HG02885 (cell line): ENCODE measurements around the gene ALKBH6.
"Not testable (repeated sequence)": the region's sequence is repeated elsewhere in the genome, so short reads cannot be mapped to it uniquely, and the experiment has no call there.

Experiments used
- ATAC-seq: cut with Tn5 transposase; IDR thresholded peaks from one replicate; pipeline ENCODE4 v1.9.1; 2021; ENCODE audit warnings: mild to moderate bottlenecking; ENCODE audit not compliant: unreplicated experiment, poor library complexity

Gene ALKBH6

DNA sequence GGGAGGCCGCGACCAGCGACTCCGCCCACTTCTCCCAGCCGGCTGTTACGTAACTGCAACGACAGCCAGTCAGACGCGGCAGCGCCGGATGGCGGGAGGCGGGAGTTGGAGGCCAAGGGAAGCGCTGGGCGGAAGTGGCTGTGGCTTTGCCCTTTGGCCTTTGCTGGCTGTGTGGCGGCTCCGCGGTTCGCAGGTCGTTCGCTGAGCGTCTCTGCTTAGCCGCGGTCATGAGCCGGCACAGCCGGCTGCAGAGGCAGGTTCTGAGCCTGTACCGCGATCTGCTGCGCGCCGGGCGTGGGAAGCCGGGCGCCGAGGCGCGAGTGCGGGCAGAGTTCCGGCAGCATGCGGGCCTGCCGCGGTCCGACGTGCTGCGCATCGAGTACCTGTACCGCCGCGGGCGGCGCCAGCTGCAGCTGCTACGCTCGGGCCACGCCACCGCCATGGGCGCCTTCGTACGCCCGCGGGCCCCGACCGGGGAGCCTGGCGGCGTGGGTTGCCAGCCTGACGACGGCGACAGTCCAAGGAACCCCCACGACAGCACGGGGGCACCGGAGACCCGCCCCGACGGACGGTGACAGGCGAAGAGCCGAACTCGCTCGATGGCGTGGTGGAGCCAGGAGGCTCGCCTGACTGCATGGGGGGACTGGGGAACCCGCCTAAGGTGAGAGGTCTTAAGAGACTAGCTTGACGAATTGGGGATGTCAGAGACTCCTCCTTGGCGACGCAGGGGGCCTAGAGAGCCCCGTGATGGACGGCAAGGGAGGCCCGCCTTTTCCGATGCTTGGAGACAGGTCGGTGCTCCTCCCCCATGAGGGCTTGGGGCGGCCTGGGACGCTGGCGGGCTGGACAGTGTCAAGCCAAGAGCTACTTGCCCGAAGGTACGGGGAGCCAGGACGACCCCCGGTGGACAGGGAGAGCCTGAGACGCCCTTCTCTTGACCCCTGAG, 18.7 kb downstream of the ALKBH6 start, which contains the start of gene SDHAF1:
TSS of gene SDHAF1 (plus strand) at position 141 of the 946 bp plus-strand sequence. CDS start at position 228, 87 bp downstream.
- ATAC-seq: peak; percentile 92

DNA sequence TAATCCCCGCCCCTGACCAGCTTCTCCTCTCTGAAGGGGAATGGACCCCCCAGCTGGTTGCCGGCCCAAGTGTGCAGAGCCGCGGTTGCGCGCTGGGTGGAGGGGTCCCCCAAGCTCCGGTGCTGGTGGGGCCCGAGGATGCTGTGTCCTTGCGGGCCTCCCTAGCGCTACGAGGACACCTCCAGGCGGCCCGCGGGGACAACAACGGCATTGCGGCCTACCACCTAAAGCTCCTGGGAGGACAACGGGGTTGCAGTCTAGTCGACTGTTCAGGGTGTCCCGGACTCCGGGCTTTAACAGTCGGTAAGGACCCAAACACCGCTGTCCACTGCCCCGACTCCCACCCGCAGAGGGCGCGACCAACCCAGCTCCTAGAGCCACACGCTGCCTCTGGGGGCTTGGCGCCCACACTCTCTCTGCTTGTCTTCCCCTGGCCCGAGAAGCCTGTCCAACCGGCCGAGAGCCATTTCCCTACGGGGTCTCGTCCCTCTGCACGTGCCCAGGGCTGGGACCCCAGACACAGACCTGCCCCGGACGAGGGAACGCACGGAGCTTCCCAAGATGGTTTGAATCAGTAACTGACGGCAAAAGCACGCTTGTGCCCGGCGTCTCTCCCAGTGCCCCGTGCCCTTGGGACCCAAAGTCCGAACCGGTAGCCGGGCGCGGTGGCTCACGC, 20.0 kb downstream of the ALKBH6 start:
- no peak for ATAC-seq

DNA sequence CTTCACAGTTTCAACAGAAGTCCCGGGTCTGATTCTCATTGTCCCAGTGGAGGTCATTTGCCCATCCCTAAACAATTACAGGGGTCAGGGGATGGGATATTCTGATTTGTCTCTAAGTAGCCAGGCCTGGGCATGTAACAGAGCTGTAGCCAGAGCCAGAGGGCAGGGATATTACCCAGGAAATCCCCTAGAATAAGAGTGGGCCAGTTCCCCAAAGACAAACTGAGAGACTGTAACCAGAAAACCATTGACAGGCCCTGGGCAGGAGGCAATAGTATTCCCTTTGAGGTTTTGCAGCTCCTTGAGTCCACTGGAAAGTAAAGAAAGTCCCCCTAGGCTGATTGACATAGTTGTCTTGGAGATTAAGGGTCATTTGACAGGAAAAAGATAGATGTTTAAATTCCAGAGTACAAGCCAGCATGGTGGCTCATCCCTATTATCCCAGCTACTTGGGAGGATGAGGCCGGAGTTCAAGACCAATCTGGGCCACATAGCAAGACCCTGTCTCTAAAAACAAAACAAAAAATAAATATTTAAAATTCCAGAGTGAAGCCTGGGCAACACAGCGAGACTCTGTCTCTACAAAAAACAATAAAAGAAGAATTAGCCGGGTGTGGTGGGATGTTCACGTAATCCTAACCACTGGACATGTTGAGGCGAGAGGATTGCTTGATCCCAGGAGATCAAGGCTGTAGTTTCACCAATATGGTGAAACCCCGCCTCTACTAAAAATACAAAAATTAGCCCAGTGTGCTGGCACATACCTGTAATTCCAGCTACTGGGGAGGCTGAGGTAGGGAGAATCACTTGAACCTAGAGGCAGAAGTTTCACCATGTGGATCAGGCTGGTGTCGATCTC, 20.9 kb downstream of the ALKBH6 start:
- ATAC-seq: no peak

DNA sequence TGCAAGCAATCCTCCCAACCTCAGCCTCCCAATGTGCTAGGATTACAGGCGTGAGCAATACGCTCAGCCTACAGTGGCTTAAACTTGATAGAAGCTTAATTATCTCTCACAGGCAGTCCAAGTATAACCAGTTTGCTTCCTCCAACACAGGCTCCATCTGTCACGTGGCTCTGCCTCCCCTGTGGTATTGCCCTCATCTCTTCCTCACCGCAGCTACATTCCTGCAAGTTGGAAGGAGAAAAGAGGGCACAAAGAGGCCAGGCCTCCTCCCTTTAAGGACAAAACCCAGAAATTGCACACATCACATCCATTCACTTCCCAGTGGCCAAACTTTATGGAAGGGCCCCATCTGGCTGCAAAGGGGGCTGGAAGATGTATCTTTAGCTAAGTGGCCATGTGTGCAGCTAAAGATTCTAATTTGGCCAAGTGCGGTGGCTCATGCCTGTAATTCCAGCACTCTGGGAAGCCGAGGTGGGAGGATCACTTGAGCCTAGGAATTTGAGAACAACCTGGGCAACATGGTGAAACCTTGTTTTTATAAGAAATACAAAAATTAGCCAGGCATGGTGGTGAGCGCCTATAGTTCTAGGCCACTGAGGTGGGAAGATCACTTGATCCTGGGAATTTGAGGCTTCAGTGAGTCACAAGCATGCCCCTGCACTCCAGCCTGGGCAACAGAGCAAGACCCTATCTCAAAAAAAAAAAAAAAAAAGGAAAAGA, 22.1 kb downstream of the ALKBH6 start:
- ATAC-seq: no peak

DNA sequence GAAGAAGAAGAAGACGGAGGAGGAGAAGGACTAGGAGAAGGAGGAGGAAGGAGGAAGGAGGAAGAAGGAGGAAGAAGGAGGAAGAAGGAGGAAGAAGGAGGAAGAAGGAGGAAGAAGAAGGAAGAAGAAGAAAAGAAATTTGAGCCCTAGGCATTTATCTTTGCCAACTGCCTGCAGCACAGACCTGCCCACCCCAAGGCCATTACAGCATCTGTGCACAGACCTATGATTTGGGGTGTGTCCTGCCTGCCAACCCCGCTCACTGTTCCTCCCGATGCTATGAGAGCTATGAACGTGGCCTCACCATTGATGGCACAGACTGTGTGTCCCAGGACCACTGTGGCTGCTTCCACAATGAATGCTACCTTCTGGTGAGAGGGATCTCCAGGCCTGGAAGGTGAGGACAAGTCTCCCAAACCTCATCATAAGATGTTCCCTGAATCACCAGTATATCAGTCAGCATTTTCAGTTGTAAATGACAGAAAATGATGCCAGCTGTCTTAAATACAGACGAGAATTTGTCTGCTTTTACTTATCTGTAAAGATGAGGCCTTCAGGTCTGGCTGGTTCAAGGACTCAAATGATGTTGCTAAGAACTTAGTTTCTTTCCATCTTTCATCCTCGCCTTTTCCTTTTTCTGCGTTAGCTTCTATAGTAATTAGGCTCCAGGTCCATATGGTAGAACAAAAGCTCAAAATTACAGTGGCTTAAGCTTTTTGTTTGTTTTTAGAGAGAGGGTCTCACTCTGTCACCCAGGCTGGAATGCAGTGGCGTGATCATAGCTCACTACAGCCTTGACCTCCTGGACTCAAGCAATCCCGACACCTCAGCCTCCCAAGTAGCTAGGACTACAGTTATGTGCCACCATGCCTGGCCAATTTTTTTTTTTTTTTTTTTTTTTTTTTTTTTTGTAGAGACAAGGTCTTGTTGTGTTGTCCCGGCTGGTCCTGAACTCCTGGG, 23.0 kb downstream of the ALKBH6 start:
- ATAC-seq: no peak

DNA sequence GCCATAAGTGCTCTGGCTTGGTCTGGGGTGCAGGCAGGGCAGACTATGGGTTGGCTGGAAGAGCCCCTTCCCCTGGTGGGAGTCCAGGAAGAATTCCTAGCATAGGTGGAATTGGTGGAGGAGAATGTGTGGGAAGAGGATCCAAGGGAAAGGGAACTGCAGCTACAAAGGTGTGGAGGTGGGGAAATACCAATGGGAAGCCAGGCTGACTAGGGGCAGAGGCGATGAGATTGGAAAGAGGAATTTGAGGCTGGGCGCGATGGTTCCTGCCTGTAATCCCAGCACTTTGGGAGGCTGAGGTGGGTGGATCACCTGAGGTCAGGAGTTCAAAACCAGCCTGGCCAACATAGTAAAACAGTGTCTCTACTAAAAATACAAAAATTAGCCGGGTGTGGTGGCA, 23.9 kb downstream of the ALKBH6 start:
- no peak for ATAC-seq

DNA sequence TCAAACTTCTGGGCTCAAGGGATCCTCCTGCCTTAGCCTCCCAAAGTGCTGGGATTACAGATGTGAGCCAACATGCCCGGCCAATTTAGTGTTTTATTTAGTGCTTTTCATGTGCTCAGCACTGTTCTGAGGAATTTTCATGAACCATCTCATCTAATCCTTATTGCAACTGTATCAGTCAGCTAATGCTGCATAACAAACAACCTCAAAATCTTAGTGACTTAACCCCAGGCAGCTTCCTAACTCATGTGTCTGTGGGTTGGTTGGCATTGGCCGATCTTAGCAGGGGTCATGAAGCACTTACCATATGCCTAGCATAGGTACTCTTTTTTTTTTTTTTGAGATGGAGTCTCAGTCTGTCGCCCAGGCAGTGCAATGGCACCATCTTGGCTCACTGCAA, 25.2 kb downstream of the ALKBH6 start:
- ATAC-seq: no peak

DNA sequence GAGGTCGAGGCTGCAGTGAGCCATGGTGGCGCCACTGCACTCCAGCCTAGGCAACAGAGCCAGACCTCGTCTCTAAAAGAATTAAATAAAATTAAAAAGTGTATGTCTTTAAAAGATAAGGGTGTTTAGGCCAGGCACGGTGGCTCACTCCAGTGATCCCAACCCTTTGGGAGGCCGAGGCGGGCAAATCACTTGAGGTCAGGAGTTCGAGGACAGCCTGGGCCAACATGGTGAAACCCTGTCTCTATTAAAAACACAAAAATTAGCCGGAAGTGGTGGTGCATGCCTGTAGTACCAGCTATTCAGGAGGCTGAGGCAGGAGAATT, 26.5 kb downstream of the ALKBH6 start:
- ATAC-seq: no peak

DNA sequence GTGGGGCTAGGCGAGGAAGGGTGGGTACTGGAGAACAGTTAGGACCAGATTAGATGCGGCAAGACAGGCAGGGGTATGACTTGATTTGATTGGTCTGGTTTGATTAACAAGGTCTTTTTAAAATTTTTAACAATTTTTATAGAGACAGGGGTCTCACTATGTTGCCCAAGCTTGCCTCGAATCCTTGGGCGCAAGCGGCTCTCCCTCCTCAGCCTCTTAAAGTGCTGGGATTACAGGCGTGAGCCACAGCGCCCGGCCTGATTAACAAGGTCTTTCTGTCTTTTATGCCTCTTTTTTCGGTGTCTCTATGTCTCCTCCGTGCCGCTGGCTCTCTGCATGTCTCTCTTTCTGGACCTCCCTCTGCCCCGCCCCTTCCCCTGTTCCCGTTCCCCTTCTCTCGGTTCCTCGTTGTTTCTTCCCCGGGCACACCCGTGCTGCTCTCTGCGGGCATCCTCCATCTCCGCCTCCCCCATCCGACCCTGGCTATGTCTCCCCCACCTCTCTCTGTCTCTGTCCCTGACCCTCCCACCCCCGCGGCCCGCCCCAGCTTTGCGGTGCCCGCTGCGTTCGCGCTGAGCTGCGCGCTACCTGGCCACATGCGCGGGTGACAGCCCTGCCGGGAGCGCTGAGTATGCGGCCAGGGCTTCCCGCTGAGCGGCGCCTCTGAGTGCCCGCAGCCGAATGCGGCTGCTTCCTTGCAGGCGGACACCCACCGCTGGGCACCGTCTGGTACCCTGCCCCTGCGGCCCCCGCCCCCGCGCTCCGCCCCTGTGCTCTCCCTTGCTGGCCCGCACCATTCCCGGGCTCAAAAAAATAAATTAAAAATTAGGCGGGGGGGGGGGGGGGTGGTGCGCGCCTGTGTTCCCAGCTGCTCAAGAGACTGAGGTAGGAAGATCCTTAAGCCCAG, 27.1 kb downstream of the ALKBH6 start:
- no peak for ATAC-seq

DNA sequence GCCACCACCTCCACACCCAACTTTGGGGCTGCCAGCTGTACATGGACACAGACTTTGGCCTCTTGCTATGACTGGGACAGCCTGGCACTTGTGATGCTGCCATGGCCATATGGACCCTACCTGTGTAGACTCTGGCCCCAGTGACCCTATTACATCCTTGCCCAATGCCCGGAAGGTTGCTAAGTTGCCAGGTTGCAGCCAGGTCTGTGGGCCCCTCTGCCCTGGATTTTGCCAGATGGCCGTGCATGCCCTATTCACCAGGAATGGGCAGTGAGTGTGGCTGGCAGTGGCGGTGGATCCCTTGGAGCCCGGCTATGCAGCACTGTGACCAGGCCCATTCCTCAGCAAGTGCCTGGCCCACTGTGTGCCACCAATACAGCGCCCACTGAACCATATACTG, 27.9 kb downstream of the ALKBH6 start:
- ATAC-seq: no peak

DNA sequence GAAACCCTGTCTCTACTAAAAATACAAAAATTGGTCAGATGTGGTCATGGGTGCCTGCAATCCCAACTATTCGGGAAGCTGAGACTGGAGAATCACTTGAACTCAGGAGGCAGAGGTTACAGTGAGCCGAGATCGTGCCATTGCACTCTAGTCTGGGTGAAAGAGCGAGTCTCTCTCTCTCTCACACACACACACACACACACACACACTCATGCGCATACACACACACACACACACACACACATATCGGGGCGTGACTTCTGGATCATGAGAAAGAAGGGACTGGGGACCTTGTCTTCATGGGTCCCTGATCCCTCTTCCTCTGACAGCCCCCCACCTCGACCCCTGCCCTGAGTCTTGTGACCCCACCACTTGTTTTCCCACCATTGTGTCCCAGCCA, 30.8 kb downstream of the ALKBH6 start:
- no peak for ATAC-seq

DNA sequence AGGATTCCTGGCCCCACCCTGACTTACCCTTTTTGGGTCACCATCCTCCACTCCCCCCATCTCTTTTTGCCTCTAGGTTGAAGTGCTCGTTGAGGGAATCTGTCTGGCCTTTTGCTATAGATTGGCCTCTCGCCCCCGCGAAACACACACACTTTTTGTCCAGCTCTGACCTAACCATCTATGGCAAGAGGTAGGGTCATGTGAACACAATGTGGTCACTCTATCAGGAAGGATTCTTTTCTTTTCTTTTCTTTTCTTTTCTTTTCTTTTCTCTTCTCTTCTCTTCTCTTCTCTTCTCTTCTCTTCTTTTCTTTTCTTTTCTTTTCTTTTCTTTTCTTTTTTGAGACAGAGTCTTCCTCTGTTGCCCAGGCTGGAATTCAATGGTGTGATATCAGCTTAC, 33.0 kb downstream of the ALKBH6 start:
- not testable (repeated sequence) for ATAC-seq

DNA sequence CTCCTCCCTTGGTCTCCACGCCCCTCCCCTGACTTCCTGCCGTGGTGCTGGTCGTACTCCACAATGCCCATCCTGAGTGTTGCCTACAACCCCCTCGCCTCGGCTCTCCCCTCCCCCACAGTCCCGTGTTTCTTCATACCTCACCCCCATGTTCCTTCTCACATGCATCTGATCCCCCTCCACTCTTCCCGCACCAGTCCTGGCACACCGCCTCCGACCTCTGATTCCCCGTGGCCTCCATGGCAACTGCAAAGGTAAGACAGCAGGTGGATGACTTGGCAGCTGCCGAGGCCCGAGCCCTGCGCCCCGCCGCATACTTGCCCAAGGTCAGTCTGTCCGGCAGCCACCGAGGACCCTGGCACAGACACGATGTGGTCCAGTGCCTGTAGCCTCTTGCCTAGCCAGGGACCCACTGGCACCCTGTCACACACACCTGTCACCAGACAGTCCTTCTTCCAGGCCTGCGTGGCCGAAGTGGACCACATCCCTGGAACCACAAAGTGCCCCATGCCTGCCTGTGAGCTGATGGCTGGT, 35.1 kb downstream of the ALKBH6 start:
- ATAC-seq: no peak

DNA sequence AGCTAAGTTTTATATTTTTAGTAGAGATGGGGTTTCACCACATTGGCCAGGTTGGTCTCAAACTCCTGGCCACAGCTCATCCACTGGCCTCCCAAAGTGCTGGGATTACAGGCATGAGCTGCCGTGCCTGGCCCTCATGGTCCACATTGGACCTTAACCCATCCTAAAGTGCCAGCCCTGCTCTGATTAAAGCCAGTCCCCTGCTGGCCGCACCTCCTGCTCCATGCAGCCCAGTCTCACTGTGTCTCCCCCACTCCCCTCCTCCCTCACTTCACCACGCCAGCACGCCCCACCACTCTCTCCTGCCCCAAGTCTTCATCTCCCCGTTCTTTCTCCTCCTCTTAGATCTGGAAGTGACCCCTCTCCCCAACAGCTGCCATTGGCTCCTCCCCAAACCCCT, 35.7 kb downstream of the ALKBH6 start:
- ATAC-seq: no peak

DNA sequence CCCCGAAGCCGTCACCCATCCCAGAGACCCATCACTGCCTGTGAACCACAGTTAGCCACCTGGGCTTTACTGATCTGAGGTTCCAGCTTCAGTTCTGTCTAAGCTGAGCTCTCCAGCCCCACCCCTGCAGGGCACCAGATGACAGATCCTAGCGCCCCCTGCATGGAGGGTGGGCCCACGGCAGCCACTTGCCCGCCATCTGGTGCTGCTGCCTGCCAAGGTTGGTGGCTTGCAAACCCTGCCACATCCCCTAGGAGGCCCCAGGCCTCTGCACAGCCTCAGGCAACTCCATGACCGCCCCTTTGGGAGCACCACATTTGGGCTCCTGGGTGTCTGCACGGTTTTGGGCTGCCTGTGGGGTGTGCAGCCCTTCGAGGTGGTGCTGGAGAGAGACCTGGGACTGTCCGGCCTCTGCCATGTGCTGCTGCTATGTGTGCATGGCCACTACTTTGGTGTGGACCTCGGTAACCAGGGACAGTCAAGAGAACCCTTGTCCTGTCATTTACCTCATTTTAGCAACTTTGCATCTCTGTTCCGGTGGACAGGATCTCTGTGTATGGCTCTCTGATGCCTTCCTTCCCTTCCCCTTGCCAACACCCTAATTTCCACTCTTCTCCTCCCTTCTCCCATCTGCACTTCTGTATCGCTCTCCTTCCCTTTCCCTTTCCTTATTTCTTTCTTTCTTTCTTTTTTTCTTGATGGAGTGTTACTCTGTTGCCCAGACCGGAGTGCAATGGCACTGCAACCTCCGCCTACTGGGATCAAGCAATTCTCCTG, 36.4 kb downstream of the ALKBH6 start:
- no peak for ATAC-seq

DNA sequence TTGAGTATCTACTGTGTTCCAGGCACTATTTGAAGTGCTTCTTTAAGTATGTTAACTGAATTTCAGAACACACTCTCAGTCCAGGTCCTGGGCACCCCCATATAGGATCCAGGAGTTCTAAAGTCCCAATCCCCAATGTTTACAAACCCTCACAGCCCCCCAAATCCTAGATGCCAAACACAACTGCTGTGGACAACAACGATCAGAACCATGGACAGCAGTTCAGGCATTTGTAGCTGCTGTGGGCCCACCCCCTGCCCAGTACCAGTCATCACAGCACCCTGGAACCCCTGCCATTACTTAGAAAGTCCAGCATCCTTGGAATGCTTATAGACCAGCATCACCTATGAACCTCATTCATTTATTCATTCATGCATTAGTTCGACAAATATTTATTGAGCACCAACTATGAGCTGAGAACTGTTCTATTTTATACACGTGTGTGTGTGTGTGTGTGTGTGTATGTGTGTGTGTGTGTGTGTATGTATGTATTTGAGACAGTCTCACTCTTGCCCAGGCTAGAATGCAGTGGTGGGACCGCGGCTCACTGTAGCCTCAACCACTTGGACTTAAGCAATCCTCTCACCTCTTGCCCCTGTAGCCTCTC, 38.3 kb downstream of the ALKBH6 start:
- ATAC-seq: no peak

DNA sequence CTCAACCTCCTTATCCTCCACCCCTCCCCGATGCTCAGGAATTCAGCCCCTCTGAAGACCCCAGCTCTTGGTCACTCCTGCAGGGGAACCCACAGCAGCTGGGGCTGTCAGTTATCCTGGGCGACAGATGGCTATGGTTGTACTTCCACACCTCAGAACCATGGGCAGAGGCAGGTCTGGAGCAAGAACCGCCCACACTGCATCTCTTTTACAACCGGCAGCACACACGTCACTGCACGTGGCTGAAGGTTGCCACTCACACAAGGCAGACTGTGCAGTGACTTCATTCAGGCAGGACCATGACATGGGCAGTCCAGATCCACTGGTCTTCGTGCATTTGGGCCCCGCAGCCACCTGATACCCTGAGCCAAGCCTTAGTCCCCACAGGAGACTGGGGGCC, 40.5 kb downstream of the ALKBH6 start:
- ATAC-seq: no peak
